OCI-LY3 (cell line): ENCODE measurements around the gene TSGA10.

Experiments used
- H2AFZ ChIP-seq: fragments of 200-600, 300-600 bp; shearing (Covaris generic); 2 replicates; pipeline ENCODE4 v1.6.0; 2014; ENCODE audit warnings: antibody characterized with exemption, low read depth, low read length
- H3K27ac ChIP-seq: fragments of 200-600, 300-600 bp; sonication (generic); 2 replicates; pipeline ENCODE4 v1.5.1; 2014; ENCODE audit warnings: mild to moderate bottlenecking, low read length, moderate library complexity, mixed read lengths
- H3K27me3 ChIP-seq: fragments of 200-600, 300-600 bp; sonication (generic); 2 replicates; pipeline ENCODE4 v1.6.1; 2014; ENCODE audit warnings: low read depth, low read length, mixed read lengths
- H3K36me3 ChIP-seq: fragments of 200-600, 300-600 bp; sonication (generic); replicated peaks from 2 replicates; pipeline ENCODE3; 2014; ENCODE audit warnings: low read depth, low read length, mixed read lengths
- H3K4me1 ChIP-seq: fragments of 300-600, 200-600 bp; sonication (generic); 2 replicates; pipeline ENCODE4 v1.6.1; 2014; ENCODE audit warnings: low read length, mixed read lengths
- H3K4me2 ChIP-seq: fragments of 200-600, 300-600 bp; sonication (generic); 2 replicates; pipeline ENCODE4 v1.6.1; 2014; ENCODE audit warnings: low read length, mixed read lengths
- H3K4me3 ChIP-seq: fragments of 300-600, 200-600 bp; sonication (generic); 2 replicates; pipeline ENCODE4 v1.5.1; 2014; ENCODE audit warnings: antibody characterized with exemption, mild to moderate bottlenecking, low read length, moderate library complexity
- H3K79me2 ChIP-seq: fragments of 300-600, 200-600 bp; shearing (Covaris generic); 2 replicates; pipeline ENCODE4 v1.6.1; 2014; ENCODE audit warnings: mild to moderate bottlenecking, low read length, mixed read lengths
- H3K9ac ChIP-seq: fragments of 300-600, 200-600 bp; shearing (Covaris generic); 2 replicates; pipeline ENCODE4 v1.6.0; 2014; ENCODE audit warnings: mild to moderate bottlenecking, low read length, moderate library complexity
- H3K9me3 ChIP-seq: fragments of 200-600, 300-600 bp; shearing (Covaris generic); 2 replicates; pipeline ENCODE4 v1.6.1; 2014; ENCODE audit warnings: low read length, mixed read lengths; ENCODE audit not compliant: insufficient read depth
- H4K20me1 ChIP-seq: fragments of 200-600, 300-600 bp; sonication (generic); 2 replicates; pipeline ENCODE4 v1.6.1; 2016; ENCODE audit warnings: low read length, mixed read lengths; ENCODE audit not compliant: insufficient read depth
- CTCF ChIP-seq: fragments of 200-600, 300-600 bp; sonication (generic); IDR thresholded peaks from 2 replicates; pipeline ENCODE4 v1.5.1; 2014; ENCODE audit warnings: antibody characterized with exemption, low read length, low read depth
- EZH2phosphoT487 ChIP-seq: fragments of 200-600 bp; shearing (Covaris generic); IDR thresholded peaks from 2 replicates; pipeline ENCODE4 v1.6.1; 2018; ENCODE audit warnings: antibody characterized with exemption, mixed run types, low read depth

TSGA10 gene

GRCh38 chr2:98952966-98953365, 201.8 kb downstream of the TSGA10 start:
- no peak overlapping the region for H3K4me2 ChIP-seq
- no peaks in the 10 kb centered on the region for H3K4me1 ChIP-seq
- H3K4me3 ChIP-seq = no peak overlapping the region
- H3K9ac ChIP-seq = no peak overlapping the region
- no peak overlapping the region for H3K27ac ChIP-seq
- no peaks in the 10 kb centered on the region for H3K36me3 ChIP-seq
- no peaks in the 10 kb centered on the region for H4K20me1 ChIP-seq
- no peaks in the 10 kb centered on the region for H3K9me3 ChIP-seq
- no peak overlapping the region for H2AFZ ChIP-seq
- H3K27me3 ChIP-seq = peaks cover 20% of the 10 kb centered on the region
- no peaks in the 10 kb centered on the region for H3K79me2 ChIP-seq
- TF ChIP-seq CTCF = no peak
- TF ChIP-seq EZH2phosphoT487 = no peak

GRCh38 chr2:98948956-98949739, 205.6 kb downstream of the TSGA10 start:
- no peaks in the 10 kb centered on the region for H3K4me1 ChIP-seq
- no peak overlapping the region for H3K27ac ChIP-seq
- H3K4me2 ChIP-seq = no peak overlapping the region
- H3K36me3 ChIP-seq = no peaks in the 10 kb centered on the region
- H3K4me3 ChIP-seq = no peak overlapping the region
- H3K9ac ChIP-seq = no peak overlapping the region
- TF ChIP-seq EZH2phosphoT487 (no peak), CTCF (no peak)
- no peaks in the 10 kb centered on the region for H3K79me2 ChIP-seq
- H3K27me3 ChIP-seq = peaks cover 20% of the 10 kb centered on the region
- no peaks in the 10 kb centered on the region for H4K20me1 ChIP-seq
- no peaks in the 10 kb centered on the region for H3K9me3 ChIP-seq
- H2AFZ ChIP-seq = no peak overlapping the region

GRCh38 chr2:98947554-98947953, 207.2 kb downstream of the TSGA10 start:
- H3K9me3 ChIP-seq = no peaks in the 10 kb centered on the region
- H3K27ac ChIP-seq = no peak overlapping the region
- H3K4me3 ChIP-seq = no peak overlapping the region
- peaks cover 13% of the 10 kb centered on the region for H3K27me3 ChIP-seq
- no peaks in the 10 kb centered on the region for H3K36me3 ChIP-seq
- H4K20me1 ChIP-seq = no peaks in the 10 kb centered on the region
- no peak overlapping the region for H2AFZ ChIP-seq
- H3K79me2 ChIP-seq = no peaks in the 10 kb centered on the region
- TF ChIP-seq CTCF = no peak
- no peak for TF ChIP-seq EZH2phosphoT487
- no peak overlapping the region for H3K9ac ChIP-seq
- no peak overlapping the region for H3K4me2 ChIP-seq
- no peaks in the 10 kb centered on the region for H3K4me1 ChIP-seq
